Gastroesophageal sphincter (tissue), 3 donors: ENCODE results near the gene CBFB.

Experiments used
- POLR2A ChIP-seq, 2 donors: fragments of 450-650 bp; IDR thresholded peaks; one replicate each; pipeline ENCODE4 v1.6.1; 2017; ENCODE audit warnings: antibody characterized with exemption in 2 of 2, mild to moderate bottlenecking in 2 of 2, moderate library complexity in 1 of 2
- TF ChIP-seq, protein P1 (sequence below), 4 experiments: fragments of 200-600 bp in 2 of 4; fragments of 450-650 bp in 2 of 4; sonication (generic) in 1 of 4; IDR thresholded peaks; one replicate each; pipeline ENCODE4 v1.5.1; 2017 to 2019; ENCODE audit warnings: antibody characterized with exemption in 4 of 4, mild to moderate bottlenecking in 2 of 4, moderate library complexity in 2 of 4

- no peak for TF ChIP-seq POLR2A (IDR thresholded peaks at IDR 0.05)
- TF ChIP-seq, protein P1, sequence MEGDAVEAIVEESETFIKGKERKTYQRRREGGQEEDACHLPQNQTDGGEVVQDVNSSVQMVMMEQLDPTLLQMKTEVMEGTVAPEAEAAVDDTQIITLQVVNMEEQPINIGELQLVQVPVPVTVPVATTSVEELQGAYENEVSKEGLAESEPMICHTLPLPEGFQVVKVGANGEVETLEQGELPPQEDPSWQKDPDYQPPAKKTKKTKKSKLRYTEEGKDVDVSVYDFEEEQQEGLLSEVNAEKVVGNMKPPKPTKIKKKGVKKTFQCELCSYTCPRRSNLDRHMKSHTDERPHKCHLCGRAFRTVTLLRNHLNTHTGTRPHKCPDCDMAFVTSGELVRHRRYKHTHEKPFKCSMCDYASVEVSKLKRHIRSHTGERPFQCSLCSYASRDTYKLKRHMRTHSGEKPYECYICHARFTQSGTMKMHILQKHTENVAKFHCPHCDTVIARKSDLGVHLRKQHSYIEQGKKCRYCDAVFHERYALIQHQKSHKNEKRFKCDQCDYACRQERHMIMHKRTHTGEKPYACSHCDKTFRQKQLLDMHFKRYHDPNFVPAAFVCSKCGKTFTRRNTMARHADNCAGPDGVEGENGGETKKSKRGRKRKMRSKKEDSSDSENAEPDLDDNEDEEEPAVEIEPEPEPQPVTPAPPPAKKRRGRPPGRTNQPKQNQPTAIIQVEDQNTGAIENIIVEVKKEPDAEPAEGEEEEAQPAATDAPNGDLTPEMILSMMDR (IDR thresholded peaks at IDR 0.05) = no peak
Measured at GRCh38 chr16:67040906-67041305, 12.0 kb downstream of the CBFB start.
